ENCODE measurements around the gene SLC25A36. TPM values are rescaled to one million over a fixed set of nuclear protein-coding genes. Genes with fewer than 3 reads are reported as not detected.

SLC25A36 gene
- total and polyA plus RNA-seq, 2 experiments from 2014 or later = 45.1 to 61.5 TPM

- Histone ChIP-seq H3K27me3 (replicated peaks; ENCODE audit: insufficient read depth) (peaks cover 16% of the 10 kb centered on the region; the same call in 1 of the 2 replicates), H3K9me2 (ENCODE audit: insufficient read depth) (no peaks in the 10 kb centered on the region), H3K4me1 (ENCODE audit: insufficient read depth) (no peaks in the 10 kb centered on the region), H4K20me1 (ENCODE audit: insufficient read depth) (no peaks in the 10 kb centered on the region), H3K79me2 (ENCODE audit: insufficient read depth) (no peaks in the 10 kb centered on the region), H3K36me3 (ENCODE audit: low read depth) (no peaks in the 10 kb centered on the region), H3K27ac (no peak overlapping the region), H3K4me3 (peak overlapping the region; percentile 63), H3F3A (ENCODE audit: insufficient read depth) (no peaks in the 10 kb centered on the region), H3K9ac (no peak overlapping the region), H3K9me3 (ENCODE audit: low read depth) (no peaks in the 10 kb centered on the region), H3K4me2 (ENCODE audit: unreplicated experiment) (peak overlapping the region; percentile 48), H2AFZ (peak overlapping the region; percentile 87)
- in situ Hi-C loops (cut with MboI) = no loop called here
- 6 to 10% methylated on average over 5 of the region's 5 CpGs for WGBS, 2 experiments (ENCODE audit: low coverage in 1 of 2, low lambda C conversion rate in 2 of 2, missing lambda C conversion rate in 2 of 2)
- DNase-seq = peak; percentile 46
- TF ChIP-seq EZH2 (IDR thresholded peaks at IDR 0.05; ENCODE audit: insufficient read depth, poor library complexity, severe bottlenecking) (no peak), EZH2phosphoT487 (IDR thresholded peaks at IDR 0.05; ENCODE audit: insufficient read depth, low read depth) (no peak)
Measured at GRCh38 chr3:140910860-140911259, 30.8 kb upstream of the SLC25A36 start.

DNA sequence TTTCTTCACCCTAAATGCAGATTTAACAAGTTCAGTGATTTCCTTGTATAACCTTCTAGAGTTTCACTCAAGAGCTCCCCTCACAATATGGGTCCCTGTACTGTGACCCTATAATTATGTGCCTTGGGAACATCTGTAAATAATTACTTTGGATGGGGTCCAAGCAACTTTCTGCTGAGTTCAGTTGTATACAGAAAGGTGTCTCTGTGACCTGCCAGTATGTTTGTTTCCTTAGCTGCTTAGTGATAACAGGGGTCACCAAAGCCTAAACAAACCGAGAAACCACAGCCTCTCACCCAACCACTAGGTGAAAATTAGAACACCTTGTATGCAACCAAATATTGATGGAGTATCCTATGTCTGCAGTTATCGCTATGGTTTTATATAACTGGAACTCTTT is 29.8 kb upstream of the SLC25A36 start:
- Histone ChIP-seq H3K27me3 (replicated peaks; ENCODE audit: insufficient read depth) (peaks cover 21% of the 10 kb centered on the region; the same call in 1 of the 2 replicates), H3K27ac (no peak overlapping the region), H4K20me1 (ENCODE audit: insufficient read depth) (no peaks in the 10 kb centered on the region), H3K36me3 (ENCODE audit: low read depth) (no peaks in the 10 kb centered on the region), H3K9me3 (ENCODE audit: low read depth) (no peaks in the 10 kb centered on the region), H3K79me2 (ENCODE audit: insufficient read depth) (no peaks in the 10 kb centered on the region), H3F3A (ENCODE audit: insufficient read depth) (no peaks in the 10 kb centered on the region), H3K4me1 (ENCODE audit: insufficient read depth) (no peaks in the 10 kb centered on the region), H3K9me2 (ENCODE audit: insufficient read depth) (no peaks in the 10 kb centered on the region), H3K9ac (no peak overlapping the region), H3K4me3 (no peak overlapping the region), H2AFZ (no peak overlapping the region), H3K4me2 (ENCODE audit: unreplicated experiment) (no peak overlapping the region)
- TF ChIP-seq EZH2 (IDR thresholded peaks at IDR 0.05; ENCODE audit: insufficient read depth, poor library complexity, severe bottlenecking) = no peak
- TF ChIP-seq EZH2phosphoT487 (IDR thresholded peaks at IDR 0.05; ENCODE audit: insufficient read depth, low read depth) = no peak
- in situ Hi-C loops (cut with MboI) = no loop called here
- no peak for DNase-seq
- 69 to 71% methylated on average over 2 of the region's 2 CpGs for WGBS, 2 experiments (ENCODE audit: low coverage in 1 of 2, low lambda C conversion rate in 2 of 2, missing lambda C conversion rate in 2 of 2)

DNA sequence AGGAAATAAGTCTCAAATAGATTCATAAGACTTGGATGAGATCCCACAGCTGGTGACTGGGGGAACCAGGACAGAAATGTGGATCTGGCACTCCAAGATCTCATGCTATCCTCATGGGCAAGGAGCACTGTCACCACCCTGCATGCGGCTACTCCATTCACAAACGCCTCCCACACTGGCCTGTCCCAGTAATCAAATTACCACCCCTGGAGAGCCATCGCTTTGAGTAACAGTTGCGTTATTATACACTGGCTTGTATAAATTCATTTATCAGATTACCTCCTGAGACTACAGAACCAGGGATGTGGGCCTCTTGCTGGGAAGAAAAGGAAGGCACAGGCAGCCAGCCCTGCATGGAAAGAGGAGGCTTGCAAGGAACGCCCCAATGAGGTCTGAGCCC is 27.9 kb upstream of the SLC25A36 start:
- 68 to 69% methylated on average over 5 of the region's 5 CpGs for WGBS, 2 experiments (ENCODE audit: low coverage in 1 of 2, low lambda C conversion rate in 2 of 2, missing lambda C conversion rate in 2 of 2)
- no peak for DNase-seq
- H3K36me3 ChIP-seq (ENCODE audit: low read depth) = no peaks in the 10 kb centered on the region
- H3K4me3 ChIP-seq = no peak overlapping the region
- peaks cover 16% of the 10 kb centered on the region; the same call in 1 of the 2 replicates for H3K27me3 ChIP-seq (replicated peaks; ENCODE audit: insufficient read depth)
- H3K27ac ChIP-seq = no peak overlapping the region
- H3F3A ChIP-seq (ENCODE audit: insufficient read depth) = no peaks in the 10 kb centered on the region
- no peak overlapping the region for H3K9ac ChIP-seq
- H2AFZ ChIP-seq = no peak overlapping the region
- in situ Hi-C loops (cut with MboI) = no loop called here
- TF ChIP-seq EZH2 (IDR thresholded peaks at IDR 0.05; ENCODE audit: insufficient read depth, poor library complexity, severe bottlenecking) (no peak), EZH2phosphoT487 (IDR thresholded peaks at IDR 0.05; ENCODE audit: insufficient read depth, low read depth) (no peak)
- H4K20me1 ChIP-seq (ENCODE audit: insufficient read depth) = no peaks in the 10 kb centered on the region
- no peaks in the 10 kb centered on the region for H3K9me2 ChIP-seq (ENCODE audit: insufficient read depth)
- H3K79me2 ChIP-seq (ENCODE audit: insufficient read depth) = no peaks in the 10 kb centered on the region
- H3K4me1 ChIP-seq (ENCODE audit: insufficient read depth) = no peaks in the 10 kb centered on the region
- no peaks in the 10 kb centered on the region for H3K9me3 ChIP-seq (ENCODE audit: low read depth)
- H3K4me2 ChIP-seq (ENCODE audit: unreplicated experiment) = no peak overlapping the region

DNA sequence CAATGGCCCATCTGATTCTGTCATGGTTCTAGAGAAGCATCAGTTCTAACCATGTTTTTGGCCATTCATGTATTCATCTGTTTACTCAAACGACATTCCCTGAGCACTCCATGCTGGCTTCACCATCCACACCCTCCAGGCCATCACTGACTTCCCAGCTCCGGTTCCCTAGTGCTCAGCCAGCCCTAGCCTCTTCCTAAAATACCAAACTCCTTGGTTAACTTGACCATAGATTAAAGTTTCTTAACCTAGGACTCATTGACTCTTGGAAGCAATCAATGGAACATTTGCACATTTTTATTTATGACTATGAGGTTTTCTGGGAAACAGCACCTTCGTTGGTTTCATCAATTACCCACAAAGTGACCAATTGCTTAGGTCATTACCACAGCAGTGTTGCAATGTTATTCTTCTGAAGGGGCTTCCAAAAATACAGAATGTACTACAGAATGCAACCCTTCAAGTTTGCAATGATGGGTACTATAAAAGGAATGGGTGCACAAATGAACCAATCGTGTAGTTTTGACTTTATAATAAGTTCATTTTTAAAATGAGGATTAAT is 27.2 kb upstream of the SLC25A36 start:
- Histone ChIP-seq H3K4me1 (ENCODE audit: insufficient read depth) (no peaks in the 10 kb centered on the region), H3F3A (ENCODE audit: insufficient read depth) (no peaks in the 10 kb centered on the region), H3K4me3 (no peak overlapping the region), H3K9ac (no peak overlapping the region), H3K79me2 (ENCODE audit: insufficient read depth) (no peaks in the 10 kb centered on the region), H2AFZ (no peak overlapping the region), H3K36me3 (ENCODE audit: low read depth) (no peaks in the 10 kb centered on the region), H3K9me2 (ENCODE audit: insufficient read depth) (no peaks in the 10 kb centered on the region), H3K27me3 (replicated peaks; ENCODE audit: insufficient read depth) (peaks cover 16% of the 10 kb centered on the region; the same call in 1 of the 2 replicates), H3K4me2 (ENCODE audit: unreplicated experiment) (no peak overlapping the region), H3K27ac (no peak overlapping the region), H4K20me1 (ENCODE audit: insufficient read depth) (no peaks in the 10 kb centered on the region), H3K9me3 (ENCODE audit: low read depth) (no peaks in the 10 kb centered on the region)
- WGBS, 2 experiments (ENCODE audit: low coverage in 1 of 2, low lambda C conversion rate in 2 of 2, missing lambda C conversion rate in 2 of 2) = 30 to 31% methylated on average over 4 of the region's 4 CpGs
- in situ Hi-C loops (cut with MboI) = no loop called here
- no peak for DNase-seq
- TF ChIP-seq EZH2phosphoT487 (IDR thresholded peaks at IDR 0.05; ENCODE audit: insufficient read depth, low read depth) (no peak), EZH2 (IDR thresholded peaks at IDR 0.05; ENCODE audit: insufficient read depth, poor library complexity, severe bottlenecking) (no peak)

GRCh38 chr3:140916603-140917002 is 25.0 kb upstream of the SLC25A36 start:
- Histone ChIP-seq H3K4me1 (ENCODE audit: insufficient read depth) (no peaks in the 10 kb centered on the region), H2AFZ (no peak overlapping the region), H4K20me1 (ENCODE audit: insufficient read depth) (no peaks in the 10 kb centered on the region), H3F3A (ENCODE audit: insufficient read depth) (no peaks in the 10 kb centered on the region), H3K9me3 (ENCODE audit: low read depth) (no peaks in the 10 kb centered on the region), H3K9ac (no peak overlapping the region), H3K4me2 (ENCODE audit: unreplicated experiment) (no peak overlapping the region), H3K9me2 (ENCODE audit: insufficient read depth) (no peaks in the 10 kb centered on the region), H3K4me3 (no peak overlapping the region), H3K27me3 (replicated peaks; ENCODE audit: insufficient read depth) (peaks cover 19% of the 10 kb centered on the region; the same call in 1 of the 2 replicates), H3K27ac (no peak overlapping the region), H3K36me3 (ENCODE audit: low read depth) (no peaks in the 10 kb centered on the region), H3K79me2 (ENCODE audit: insufficient read depth) (no peaks in the 10 kb centered on the region)
- no peak for DNase-seq
- no peak for TF ChIP-seq EZH2phosphoT487 (IDR thresholded peaks at IDR 0.05; ENCODE audit: insufficient read depth, low read depth)
- in situ Hi-C loops (cut with MboI) = no loop called here

Measured in GM23248 (cell line).